Endothelial cell (in vitro differentiated cells): ENCODE results near the gene WIZ. TPM values are rescaled to one million over a fixed set of nuclear protein-coding genes. Genes with fewer than 3 reads are reported as not detected.

ENCODE experiments used
- DNase-seq: peaks from one replicate; pipeline ENCODE4 v3.0.0; 2021; ENCODE audit warnings: low spot score
- H3K27ac Mint-ChIP-seq: one replicate; pipeline ENCODE4 v1.8.0; 2021; ENCODE audit warnings: mixed read lengths, inconsistent platforms; ENCODE audit not compliant: unreplicated experiment
- H3K27me3 Mint-ChIP-seq: one replicate; pipeline ENCODE4 v1.8.0; 2021; ENCODE audit warnings: mild to moderate bottlenecking, moderate library complexity, mixed read lengths, inconsistent platforms; ENCODE audit not compliant: unreplicated experiment
- H3K36me3 Mint-ChIP-seq: one replicate; pipeline ENCODE4 v1.8.0; 2021; ENCODE audit warnings: mild to moderate bottlenecking, low read depth, mixed read lengths, inconsistent platforms; ENCODE audit not compliant: unreplicated experiment
- H3K4me1 Mint-ChIP-seq: one replicate; pipeline ENCODE4 v1.8.0; 2021; ENCODE audit warnings: mild to moderate bottlenecking, mixed read lengths, inconsistent platforms; ENCODE audit not compliant: unreplicated experiment
- H3K4me3 Mint-ChIP-seq: one replicate; pipeline ENCODE4 v1.8.0; 2021; ENCODE audit warnings: mild to moderate bottlenecking, mixed read lengths, inconsistent platforms; ENCODE audit not compliant: unreplicated experiment
- H3K9me3 Mint-ChIP-seq: one replicate; pipeline ENCODE4 v1.8.0; 2021; ENCODE audit warnings: mixed read lengths, inconsistent platforms; ENCODE audit not compliant: unreplicated experiment
- total RNA-seq: library from RNA; stranded (reverse); fragmentation: NEBNext Ultra II Directional; extraction: Animal tissue kit (Norgen Biotek cat#: 25700); gene quantifications from one replicate; pipeline ENCODE4 v1.2.1, GENCODE V29; 2021; ENCODE audit not compliant: unreplicated experiment
- TF ChIP-seq, protein P1 (sequence below): fragments of 200-600 bp; sonication (generic); IDR thresholded peaks from one replicate; pipeline ENCODE4 v1.5.0; 2021; ENCODE audit warnings: antibody characterized with exemption; ENCODE audit not compliant: unreplicated experiment

Gene WIZ
- total RNA-seq, 1 donor from 2014 or later, result 79.0 TPM

GRCh38 chr19:15378534-15379082 is 71.1 kb downstream of the WIZ start:
- H3K27me3 Mint-ChIP-seq, result peaks cover 15% of the 10 kb centered on the region
- H3K9me3 Mint-ChIP-seq, result no peaks in the 10 kb centered on the region
- DNase-seq, result peak; percentile 37
- peak overlapping the region; percentile 62 for H3K27ac Mint-ChIP-seq
- peaks cover 24% of the 10 kb centered on the region for H3K36me3 Mint-ChIP-seq
- peak overlapping the region; percentile 97 for H3K4me3 Mint-ChIP-seq
- H3K4me1 Mint-ChIP-seq, result peaks cover 29% of the 10 kb centered on the region
- TF ChIP-seq, protein P1, sequence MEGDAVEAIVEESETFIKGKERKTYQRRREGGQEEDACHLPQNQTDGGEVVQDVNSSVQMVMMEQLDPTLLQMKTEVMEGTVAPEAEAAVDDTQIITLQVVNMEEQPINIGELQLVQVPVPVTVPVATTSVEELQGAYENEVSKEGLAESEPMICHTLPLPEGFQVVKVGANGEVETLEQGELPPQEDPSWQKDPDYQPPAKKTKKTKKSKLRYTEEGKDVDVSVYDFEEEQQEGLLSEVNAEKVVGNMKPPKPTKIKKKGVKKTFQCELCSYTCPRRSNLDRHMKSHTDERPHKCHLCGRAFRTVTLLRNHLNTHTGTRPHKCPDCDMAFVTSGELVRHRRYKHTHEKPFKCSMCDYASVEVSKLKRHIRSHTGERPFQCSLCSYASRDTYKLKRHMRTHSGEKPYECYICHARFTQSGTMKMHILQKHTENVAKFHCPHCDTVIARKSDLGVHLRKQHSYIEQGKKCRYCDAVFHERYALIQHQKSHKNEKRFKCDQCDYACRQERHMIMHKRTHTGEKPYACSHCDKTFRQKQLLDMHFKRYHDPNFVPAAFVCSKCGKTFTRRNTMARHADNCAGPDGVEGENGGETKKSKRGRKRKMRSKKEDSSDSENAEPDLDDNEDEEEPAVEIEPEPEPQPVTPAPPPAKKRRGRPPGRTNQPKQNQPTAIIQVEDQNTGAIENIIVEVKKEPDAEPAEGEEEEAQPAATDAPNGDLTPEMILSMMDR, result no peak

DNA sequence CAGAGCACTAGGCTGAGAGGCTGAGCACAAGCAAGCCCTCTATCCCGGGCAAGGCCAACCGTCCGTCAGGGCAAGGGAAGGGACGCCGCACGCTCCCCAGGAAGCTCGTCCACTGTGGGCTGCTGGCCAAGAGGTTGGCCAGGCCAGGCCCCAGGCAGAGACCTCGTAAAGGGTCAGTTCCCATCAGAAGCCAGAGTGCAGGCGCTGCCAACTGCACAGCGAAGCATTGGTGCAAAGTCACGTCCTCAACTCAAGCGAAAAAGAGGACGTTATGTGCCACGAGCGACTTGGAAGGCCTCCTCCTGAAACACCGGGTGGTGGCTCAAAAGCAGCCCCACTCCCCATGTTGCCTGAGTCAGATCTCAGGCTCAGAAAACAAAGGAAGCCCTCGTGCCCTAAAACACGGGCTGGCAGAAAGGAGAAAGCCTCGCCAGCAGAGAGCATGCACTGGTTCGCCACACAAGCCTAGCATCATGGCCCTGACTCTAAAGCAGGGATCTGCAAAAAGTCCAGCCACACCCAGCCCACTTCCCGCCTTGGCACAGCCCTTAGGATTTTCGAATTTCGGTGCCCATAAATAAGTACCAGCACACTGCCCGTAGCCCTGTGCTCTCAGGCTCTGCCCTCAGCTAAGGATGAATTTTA is 74.8 kb downstream of the WIZ start:
- no peaks in the 10 kb centered on the region for H3K9me3 Mint-ChIP-seq
- DNase-seq, result no peak
- no peak overlapping the region for H3K4me3 Mint-ChIP-seq
- no peak overlapping the region for H3K27ac Mint-ChIP-seq
- H3K27me3 Mint-ChIP-seq, result peaks cover 13% of the 10 kb centered on the region
- TF ChIP-seq, protein P1, result no peak
- peaks cover 28% of the 10 kb centered on the region for H3K36me3 Mint-ChIP-seq
- peaks cover 21% of the 10 kb centered on the region for H3K4me1 Mint-ChIP-seq

DNA sequence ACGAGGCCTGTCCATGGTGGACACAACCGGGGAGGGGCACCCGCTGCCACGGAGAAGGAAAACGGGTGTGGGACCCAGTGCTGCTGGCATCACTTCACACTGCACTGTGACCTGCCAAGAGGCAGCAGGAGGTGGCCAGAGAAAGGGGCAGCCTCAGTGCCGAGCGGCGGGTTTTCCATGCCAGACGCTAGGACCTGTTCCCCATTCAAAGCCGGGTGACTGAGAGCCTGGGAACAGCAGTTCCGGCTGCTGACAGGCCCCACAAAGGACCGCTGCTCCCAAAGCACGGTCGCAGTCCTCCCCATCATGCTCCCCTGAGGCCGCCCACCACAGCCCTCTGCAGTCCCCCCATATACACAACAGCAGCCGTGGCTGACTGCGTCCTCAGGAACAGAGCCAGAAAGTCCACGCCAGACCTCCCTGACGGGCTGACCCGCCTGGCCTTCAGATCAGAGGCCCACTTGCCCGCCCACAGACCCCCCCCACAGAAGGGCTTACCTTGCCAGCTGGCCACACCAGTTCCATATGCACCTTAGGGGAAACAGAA is 75.6 kb downstream of the WIZ start:
- Mint-ChIP-seq H3K9me3 (no peaks in the 10 kb centered on the region), H3K27me3 (peaks cover 10% of the 10 kb centered on the region), H3K27ac (no peak overlapping the region), H3K4me3 (no peak overlapping the region), H3K36me3 (peaks cover 28% of the 10 kb centered on the region), H3K4me1 (peaks cover 21% of the 10 kb centered on the region)
- TF ChIP-seq, protein P1, result no peak
- no peak for DNase-seq

DNA sequence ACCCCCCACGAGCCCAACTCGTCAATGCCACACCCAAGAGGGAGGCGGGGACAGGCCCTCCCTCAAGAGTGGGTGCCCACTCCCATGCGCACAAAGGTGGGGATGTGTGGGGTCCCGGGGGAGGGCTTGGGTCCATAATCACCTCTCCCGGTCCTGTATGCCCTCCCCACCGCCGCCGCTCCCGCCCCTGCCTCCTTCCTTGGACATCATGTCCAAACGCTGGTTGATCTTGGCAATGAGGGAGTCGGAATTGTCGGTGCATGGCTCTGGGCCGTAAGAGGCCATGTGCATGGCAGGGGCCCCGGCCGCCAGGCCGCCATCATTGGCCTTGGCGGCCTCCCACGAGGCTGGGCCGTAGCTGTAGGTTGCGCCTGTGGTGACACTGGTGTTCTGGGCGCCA is 76.1 kb downstream of the WIZ start:
- Mint-ChIP-seq H3K36me3 (peaks cover 30% of the 10 kb centered on the region), H3K4me3 (no peak overlapping the region)

DNA sequence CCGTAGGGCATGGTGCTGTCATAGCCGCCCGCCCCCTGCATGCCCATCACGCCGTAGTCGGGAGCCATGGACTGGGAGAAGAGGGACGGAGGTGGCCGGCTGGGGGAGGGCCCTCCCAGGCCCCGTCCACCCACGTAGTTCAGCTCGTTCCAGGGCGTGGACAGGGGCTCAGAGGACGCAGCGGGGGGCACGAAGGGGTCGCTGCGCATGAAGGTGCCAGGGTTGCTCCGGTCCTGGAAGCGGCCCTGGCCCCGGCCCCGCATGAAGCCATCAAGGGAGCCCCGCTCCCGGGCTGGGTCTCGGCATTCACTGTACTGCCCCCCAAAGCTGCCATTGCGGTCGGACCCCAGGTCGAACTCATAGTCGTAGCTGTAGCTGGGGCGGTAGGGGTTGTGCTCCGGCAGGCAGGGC is 76.9 kb downstream of the WIZ start:
- peaks cover 11% of the 10 kb centered on the region for H3K4me1 Mint-ChIP-seq
- TF ChIP-seq, protein P1, result no peak
- H3K27me3 Mint-ChIP-seq, result peaks cover 5% of the 10 kb centered on the region
- H3K4me3 Mint-ChIP-seq, result peak overlapping the region; percentile 47
- peaks cover 28% of the 10 kb centered on the region for H3K36me3 Mint-ChIP-seq
- H3K27ac Mint-ChIP-seq, result no peak overlapping the region
- DNase-seq, result no peak
- no peaks in the 10 kb centered on the region for H3K9me3 Mint-ChIP-seq

More for the DNA sequence above, 76.1 kb downstream of the WIZ start:
- peaks cover 10% of the 10 kb centered on the region for H3K27me3 Mint-ChIP-seq
- H3K27ac Mint-ChIP-seq, result no peak overlapping the region
- no peaks in the 10 kb centered on the region for H3K9me3 Mint-ChIP-seq
- DNase-seq, result no peak
- peaks cover 19% of the 10 kb centered on the region for H3K4me1 Mint-ChIP-seq
- TF ChIP-seq, protein P1, result no peak
